ENCODE results near the gene SELENON. TPM values are rescaled to one million over a fixed set of nuclear protein-coding genes. Genes with fewer than 3 reads are reported as not detected.

Gene SELENON
- total and polyA plus RNA-seq, 7 donors = 25.3 to 104 (median 39.3) TPM

DNA sequence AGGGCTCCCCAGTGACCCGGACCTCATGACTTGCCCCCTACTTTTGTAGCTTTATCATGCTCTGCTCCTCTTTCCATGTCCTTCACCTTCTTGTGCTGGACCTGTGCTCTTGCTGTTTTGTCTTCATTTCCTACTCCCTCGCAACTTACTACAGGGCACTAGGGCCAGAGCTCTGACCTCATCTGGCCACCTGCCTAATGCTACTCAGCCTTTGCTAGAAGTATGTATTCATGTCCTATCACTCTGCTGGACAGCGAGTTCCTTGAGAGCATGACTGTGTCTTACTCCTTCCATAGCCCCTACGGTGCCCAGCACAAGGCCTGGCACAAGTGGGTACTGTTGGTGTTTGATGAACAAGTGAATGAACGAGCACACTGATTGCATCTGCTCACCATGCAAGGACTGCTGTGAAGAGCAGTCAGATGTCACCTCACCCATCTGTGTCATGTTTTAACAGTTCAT, 21.7 kb downstream of the SELENON start:
- WGBS, 3 donors = 24 to 50% (median 32%) methylated on average over 5 of the region's 5 CpGs
- ATAC-seq = peak in 3 of 4 donors; percentile 13 to 32 (median 25)
- TF ChIP-seq, protein P1, sequence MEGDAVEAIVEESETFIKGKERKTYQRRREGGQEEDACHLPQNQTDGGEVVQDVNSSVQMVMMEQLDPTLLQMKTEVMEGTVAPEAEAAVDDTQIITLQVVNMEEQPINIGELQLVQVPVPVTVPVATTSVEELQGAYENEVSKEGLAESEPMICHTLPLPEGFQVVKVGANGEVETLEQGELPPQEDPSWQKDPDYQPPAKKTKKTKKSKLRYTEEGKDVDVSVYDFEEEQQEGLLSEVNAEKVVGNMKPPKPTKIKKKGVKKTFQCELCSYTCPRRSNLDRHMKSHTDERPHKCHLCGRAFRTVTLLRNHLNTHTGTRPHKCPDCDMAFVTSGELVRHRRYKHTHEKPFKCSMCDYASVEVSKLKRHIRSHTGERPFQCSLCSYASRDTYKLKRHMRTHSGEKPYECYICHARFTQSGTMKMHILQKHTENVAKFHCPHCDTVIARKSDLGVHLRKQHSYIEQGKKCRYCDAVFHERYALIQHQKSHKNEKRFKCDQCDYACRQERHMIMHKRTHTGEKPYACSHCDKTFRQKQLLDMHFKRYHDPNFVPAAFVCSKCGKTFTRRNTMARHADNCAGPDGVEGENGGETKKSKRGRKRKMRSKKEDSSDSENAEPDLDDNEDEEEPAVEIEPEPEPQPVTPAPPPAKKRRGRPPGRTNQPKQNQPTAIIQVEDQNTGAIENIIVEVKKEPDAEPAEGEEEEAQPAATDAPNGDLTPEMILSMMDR (IDR thresholded peaks at IDR 0.05) = no peak
- Histone ChIP-seq H3K27me3 (ENCODE audit: insufficient read depth in 3 of 3, low read length in 2 of 3) (no peaks in the 10 kb centered on the region), H3K27ac (peak overlapping the region; percentile 92), H3K9me3 (no peaks in the 10 kb centered on the region), H3K4me3 (peak overlapping the region; percentile 73), H3K4me1 (peaks cover 31% of the 10 kb centered on the region), H3K36me3 (ENCODE audit: insufficient read depth in 1 of 2, low read depth in 1 of 2) (peaks cover 3 to 21% of the 10 kb centered on the region in 2 donors)
- DNase-seq = peak; percentile 44 to 69
- intact Hi-C loops (cut with DNase I) = loop anchor here in 1 of 2 donors (10.0 kb wide), 1 partner anchor 173 kb away; the partner anchor contains the start of gene PAFAH2

DNA sequence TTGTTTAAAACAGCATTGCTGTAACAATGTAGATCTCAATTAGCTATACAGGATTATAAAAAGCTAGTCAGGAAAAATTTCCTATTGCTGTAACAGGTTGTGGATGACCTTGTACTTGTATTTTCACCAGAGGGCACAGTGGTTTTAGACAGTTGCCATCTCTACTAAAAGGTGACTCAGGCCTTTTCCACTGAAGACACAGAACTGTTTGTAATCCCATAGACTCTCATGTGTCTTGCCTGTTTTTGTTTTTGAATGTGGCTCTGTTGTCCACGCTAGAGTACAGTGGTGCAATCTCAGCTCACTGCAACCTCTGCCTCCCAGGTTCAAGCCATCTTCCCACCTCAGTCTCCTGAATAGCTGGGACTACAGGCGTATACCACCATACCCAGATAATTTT, 25.6 kb downstream of the SELENON start:
- TF ChIP-seq, protein P1 (IDR thresholded peaks at IDR 0.05) = no peak
- DNase-seq (no peak), ATAC-seq (peak in 3 of 4 donors; percentile 35 to 41 (median 37))
- intact Hi-C loops (cut with DNase I) = loop anchor here in 1 of 2 donors (10.0 kb wide), 1 partner anchor 169 kb away; the partner anchor contains the start of gene PAFAH2
- Histone ChIP-seq H3K27ac (peak overlapping the region; percentile 19), H3K4me1 (peaks cover 20% of the 10 kb centered on the region), H3K27me3 (ENCODE audit: insufficient read depth in 3 of 3, low read length in 2 of 3) (no peaks in the 10 kb centered on the region), H3K4me3 (no peak overlapping the region), H3K36me3 (ENCODE audit: insufficient read depth in 1 of 2, low read depth in 1 of 2) (peaks cover 14 to 61% of the 10 kb centered on the region in 2 donors), H3K9me3 (no peaks in the 10 kb centered on the region)
- WGBS, 3 donors = 85 to 92% (median 92%) methylated on average over 2 of the region's 2 CpGs

DNA sequence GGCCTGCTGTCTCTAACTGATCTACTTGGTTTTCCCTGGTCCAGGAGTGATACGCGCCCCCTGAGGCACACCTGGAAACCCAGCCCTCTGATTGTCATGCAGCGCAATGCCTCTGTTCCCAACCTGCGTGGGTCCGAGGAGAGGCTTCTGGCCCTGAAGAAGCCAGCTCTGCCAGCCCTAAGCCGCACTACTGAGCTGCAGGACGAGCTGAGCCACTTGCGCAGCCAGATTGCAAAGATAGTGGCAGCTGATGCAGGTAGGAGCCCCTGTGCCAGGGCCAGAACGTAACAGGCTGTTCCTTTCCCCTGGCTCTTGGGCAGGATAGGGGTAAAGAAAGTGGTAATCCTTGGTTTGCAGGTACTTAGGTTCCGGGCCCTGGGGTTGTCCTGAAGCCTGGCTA, 26.6 kb downstream of the SELENON start:
- no peak overlapping the region for H3K4me3 ChIP-seq
- TF ChIP-seq, protein P1 (IDR thresholded peaks at IDR 0.05) = no peak
- peaks cover 11% of the 10 kb centered on the region for H3K4me1 ChIP-seq
- intact Hi-C loops (cut with DNase I) = loop anchor here in 1 of 2 donors (10.0 kb wide), 1 partner anchor 168 kb away; the partner anchor contains the start of gene PAFAH2
- 93 to 96% (median 93%) methylated on average over 10 of the region's 10 CpGs for WGBS, 3 donors
- H3K9me3 ChIP-seq = no peaks in the 10 kb centered on the region
- H3K27ac ChIP-seq = no peak overlapping the region
- no peak for DNase-seq
- ATAC-seq = no peak
- no peaks in the 10 kb centered on the region for H3K27me3 ChIP-seq (ENCODE audit: insufficient read depth in 3 of 3, low read length in 2 of 3)
- H3K36me3 ChIP-seq (ENCODE audit: insufficient read depth in 1 of 2, low read depth in 1 of 2) = peaks cover 19 to 70% of the 10 kb centered on the region in 2 donors

DNA sequence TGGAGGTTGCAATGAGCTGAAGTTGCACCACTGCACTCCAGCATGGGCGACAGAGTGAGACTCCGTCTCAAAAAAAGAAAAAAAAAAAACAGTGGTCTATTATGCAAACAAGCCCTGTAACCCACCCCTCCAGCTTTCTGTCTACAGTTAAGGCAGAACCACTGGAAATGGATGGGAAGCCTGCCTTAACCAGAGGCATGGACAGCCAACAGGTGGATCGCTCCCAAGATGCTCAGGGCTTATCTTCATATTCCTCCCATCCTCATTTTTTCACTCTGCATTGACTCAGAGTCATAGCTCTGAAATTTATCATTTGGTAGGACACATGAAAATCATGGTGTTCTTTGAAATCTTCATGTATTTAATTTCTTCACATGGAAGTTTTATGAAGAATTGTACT, 28.5 kb downstream of the SELENON start:
- Histone ChIP-seq H3K4me1 (no peaks in the 10 kb centered on the region), H3K36me3 (ENCODE audit: insufficient read depth in 1 of 2, low read depth in 1 of 2) (peaks cover 26 to 84% of the 10 kb centered on the region in 2 donors)

More for the DNA sequence above, 28.5 kb downstream of the SELENON start:
- Histone ChIP-seq H3K9me3 (no peaks in the 10 kb centered on the region), H3K27me3 (ENCODE audit: insufficient read depth in 3 of 3, low read length in 2 of 3) (no peaks in the 10 kb centered on the region), H3K27ac (no peak overlapping the region), H3K4me3 (no peak overlapping the region)
- WGBS, 3 donors = 61 to 67% (median 64%) methylated on average over 3 of the region's 3 CpGs
- DNase-seq = no peak
- no peak for ATAC-seq
- TF ChIP-seq, protein P1 (IDR thresholded peaks at IDR 0.05) = no peak
- intact Hi-C loops (cut with DNase I) = loop anchor here in 1 of 2 donors (10.0 kb wide), 1 partner anchor 166 kb away; the partner anchor contains the start of gene PAFAH2
